Panc1 (cell line): ENCODE data around the gene PMPCA.

Experiments used
- POLR2AphosphoS5 ChIP-seq: IDR thresholded peaks from 2 replicates; pipeline ENCODE4 v1.6.1; 2012; ENCODE audit warnings: mild to moderate bottlenecking, low read depth, low read length, moderate library complexity
- SIN3A ChIP-seq: IDR thresholded peaks from 2 replicates; pipeline ENCODE4 v1.6.1; 2012; ENCODE audit warnings: low read depth, mild to moderate bottlenecking, low read length, moderate library complexity, borderline replicate concordance; ENCODE audit not compliant: insufficient read depth
- TCF7L2 ChIP-seq: IDR thresholded peaks from 2 replicates; pipeline ENCODE4 v1.6.1; 2011; ENCODE audit warnings: mild to moderate bottlenecking, low read depth, low read length, inconsistent platforms
- TF ChIP-seq, protein P1 (sequence below): fragments of 450-650 bp; IDR thresholded peaks from 2 replicates; pipeline ENCODE4 v1.5.1; 2017; ENCODE audit warnings: mild to moderate bottlenecking
- TF ChIP-seq, protein P2 (sequence below), 2 experiments: IDR thresholded peaks; 2 replicates each; pipeline ENCODE4 v1.6.1; 2011 to 2012; ENCODE audit warnings: low read depth in 2 of 2, control low read depth in 1 of 2, low read length in 1 of 2, mild to moderate bottlenecking in 1 of 2, moderate library complexity in 1 of 2; ENCODE audit not compliant: insufficient read depth in 1 of 2

DNA sequence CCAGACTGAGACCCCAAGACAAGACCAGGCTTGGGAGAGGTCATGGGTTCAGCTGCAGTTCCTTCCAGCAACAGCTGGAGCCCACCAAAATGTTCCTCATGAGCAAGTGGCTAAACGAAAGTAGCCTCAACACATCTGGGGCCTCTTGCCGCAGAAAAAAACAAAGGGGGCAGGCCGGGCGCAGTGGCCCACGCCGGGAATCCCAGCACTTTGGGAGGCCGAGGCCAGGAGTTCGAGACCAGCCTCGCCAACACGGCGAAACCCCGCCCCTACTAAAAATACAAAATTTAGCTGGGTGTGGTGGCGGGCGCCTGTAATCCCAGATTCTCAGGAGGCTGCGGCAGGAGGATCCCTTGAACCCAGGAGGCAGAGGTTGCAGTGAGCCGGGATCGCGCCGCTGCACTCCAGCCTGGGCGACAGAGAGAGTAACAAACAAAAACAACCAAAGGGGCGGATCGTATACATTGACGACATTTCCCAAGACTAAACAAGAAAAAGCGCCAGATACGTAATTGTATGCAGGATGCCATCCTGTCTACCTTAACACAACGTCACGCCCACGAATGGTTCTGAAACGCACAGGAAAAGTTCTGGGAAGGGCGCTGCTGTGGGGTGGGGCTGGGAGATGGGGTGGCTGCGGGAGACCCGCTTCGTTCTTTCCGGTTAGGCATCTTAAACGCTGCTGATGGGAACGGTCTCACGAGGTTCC is 27.5 kb downstream of the PMPCA start:
- TF ChIP-seq, protein P1, sequence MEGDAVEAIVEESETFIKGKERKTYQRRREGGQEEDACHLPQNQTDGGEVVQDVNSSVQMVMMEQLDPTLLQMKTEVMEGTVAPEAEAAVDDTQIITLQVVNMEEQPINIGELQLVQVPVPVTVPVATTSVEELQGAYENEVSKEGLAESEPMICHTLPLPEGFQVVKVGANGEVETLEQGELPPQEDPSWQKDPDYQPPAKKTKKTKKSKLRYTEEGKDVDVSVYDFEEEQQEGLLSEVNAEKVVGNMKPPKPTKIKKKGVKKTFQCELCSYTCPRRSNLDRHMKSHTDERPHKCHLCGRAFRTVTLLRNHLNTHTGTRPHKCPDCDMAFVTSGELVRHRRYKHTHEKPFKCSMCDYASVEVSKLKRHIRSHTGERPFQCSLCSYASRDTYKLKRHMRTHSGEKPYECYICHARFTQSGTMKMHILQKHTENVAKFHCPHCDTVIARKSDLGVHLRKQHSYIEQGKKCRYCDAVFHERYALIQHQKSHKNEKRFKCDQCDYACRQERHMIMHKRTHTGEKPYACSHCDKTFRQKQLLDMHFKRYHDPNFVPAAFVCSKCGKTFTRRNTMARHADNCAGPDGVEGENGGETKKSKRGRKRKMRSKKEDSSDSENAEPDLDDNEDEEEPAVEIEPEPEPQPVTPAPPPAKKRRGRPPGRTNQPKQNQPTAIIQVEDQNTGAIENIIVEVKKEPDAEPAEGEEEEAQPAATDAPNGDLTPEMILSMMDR, result no peak
- TF ChIP-seq, protein P2, sequence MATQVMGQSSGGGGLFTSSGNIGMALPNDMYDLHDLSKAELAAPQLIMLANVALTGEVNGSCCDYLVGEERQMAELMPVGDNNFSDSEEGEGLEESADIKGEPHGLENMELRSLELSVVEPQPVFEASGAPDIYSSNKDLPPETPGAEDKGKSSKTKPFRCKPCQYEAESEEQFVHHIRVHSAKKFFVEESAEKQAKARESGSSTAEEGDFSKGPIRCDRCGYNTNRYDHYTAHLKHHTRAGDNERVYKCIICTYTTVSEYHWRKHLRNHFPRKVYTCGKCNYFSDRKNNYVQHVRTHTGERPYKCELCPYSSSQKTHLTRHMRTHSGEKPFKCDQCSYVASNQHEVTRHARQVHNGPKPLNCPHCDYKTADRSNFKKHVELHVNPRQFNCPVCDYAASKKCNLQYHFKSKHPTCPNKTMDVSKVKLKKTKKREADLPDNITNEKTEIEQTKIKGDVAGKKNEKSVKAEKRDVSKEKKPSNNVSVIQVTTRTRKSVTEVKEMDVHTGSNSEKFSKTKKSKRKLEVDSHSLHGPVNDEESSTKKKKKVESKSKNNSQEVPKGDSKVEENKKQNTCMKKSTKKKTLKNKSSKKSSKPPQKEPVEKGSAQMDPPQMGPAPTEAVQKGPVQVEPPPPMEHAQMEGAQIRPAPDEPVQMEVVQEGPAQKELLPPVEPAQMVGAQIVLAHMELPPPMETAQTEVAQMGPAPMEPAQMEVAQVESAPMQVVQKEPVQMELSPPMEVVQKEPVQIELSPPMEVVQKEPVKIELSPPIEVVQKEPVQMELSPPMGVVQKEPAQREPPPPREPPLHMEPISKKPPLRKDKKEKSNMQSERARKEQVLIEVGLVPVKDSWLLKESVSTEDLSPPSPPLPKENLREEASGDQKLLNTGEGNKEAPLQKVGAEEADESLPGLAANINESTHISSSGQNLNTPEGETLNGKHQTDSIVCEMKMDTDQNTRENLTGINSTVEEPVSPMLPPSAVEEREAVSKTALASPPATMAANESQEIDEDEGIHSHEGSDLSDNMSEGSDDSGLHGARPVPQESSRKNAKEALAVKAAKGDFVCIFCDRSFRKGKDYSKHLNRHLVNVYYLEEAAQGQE (IDR thresholded peaks at IDR 0.05; ENCODE audit: insufficient read depth in 1 of 2, low read depth in 2 of 2, low read length in 1 of 2), result no peak
- TF ChIP-seq SIN3A (no peak), TCF7L2 (no peak), POLR2AphosphoS5 (no peak)
